ENCODE measurements around the gene BIRC6. TPM values are rescaled to one million over a fixed set of nuclear protein-coding genes. Genes with fewer than 3 reads are reported as not detected.

Gene BIRC6
- polyA plus RNA-seq, 2 of the 4 experiments (the other 2 are of a cell fraction): 21.0 to 111 TPM

GRCh38 chr2:32594573-32594972, 237.8 kb downstream of the BIRC6 start:
- H3K9me3 ChIP-seq: no peaks in the 10 kb centered on the region
- WGBS (ENCODE audit: missing lambda C conversion rate): 93% methylated on average over 3 of the region's 3 CpGs
- ChIA-PET POLR2A (no interaction called here), CTCF (no interaction called here)
- H3K4me3 ChIP-seq: no peak overlapping the region
- TF ChIP-seq FOSB (CRISPR knock-in tag; IDR thresholded peaks at IDR 0.05): no peak
- TF ChIP-seq KDM1A (IDR thresholded peaks at IDR 0.05; ENCODE audit: low read depth): no peak
- TF ChIP-seq RCOR1 (IDR thresholded peaks at IDR 0.05; ENCODE audit: low read depth, low read length): no peak
- TF ChIP-seq SMC3 (IDR thresholded peaks at IDR 0.05): no peak
- no peak for TF ChIP-seq SREBF2 (IDR thresholded peaks at IDR 0.05)
- TF ChIP-seq PBX3 (IDR thresholded peaks at IDR 0.05): no peak
- no peak for TF ChIP-seq EP300 (IDR thresholded peaks at IDR 0.05)
- TF ChIP-seq FOXS1 (CRISPR knock-in tag; IDR thresholded peaks at IDR 0.05): no peak
- no peak for TF ChIP-seq USF2 (IDR thresholded peaks at IDR 0.05)
- H3K27ac ChIP-seq: no peak overlapping the region
- FAIRE-seq (no peak), DNase-seq (ENCODE audit: low read depth in 1 of 2, low spot score in 1 of 2) (no peak), ATAC-seq (no peak)
- no peak overlapping the region for H3K4me2 ChIP-seq
- H3K4me1 ChIP-seq: no peaks in the 10 kb centered on the region

- H3K4me1 ChIP-seq: no peaks in the 10 kb centered on the region
- no peak overlapping the region for H3K4me3 ChIP-seq
- no peak for FAIRE-seq
- WGBS (ENCODE audit: missing lambda C conversion rate): 92% methylated on average over 2 of the region's 2 CpGs
- TF ChIP-seq EP300 (IDR thresholded peaks at IDR 0.05): no peak
- TF ChIP-seq POLR2A (IDR thresholded peaks at IDR 0.05; ENCODE audit: low read length): no peak
- no peak for TF ChIP-seq HOXB13 (CRISPR knock-in tag; IDR thresholded peaks at IDR 0.05; ENCODE audit: low read depth)
- no peak for TF ChIP-seq FOSB (CRISPR knock-in tag; IDR thresholded peaks at IDR 0.05)
- no peak for TF ChIP-seq USF2 (IDR thresholded peaks at IDR 0.05)
- no peak for TF ChIP-seq JUN (IDR thresholded peaks at IDR 0.05)
- no peak for TF ChIP-seq ZFP36 (IDR thresholded peaks at IDR 0.05; ENCODE audit: borderline replicate concordance, partially characterized antibody)
- TF ChIP-seq EHF (CRISPR knock-in tag; IDR thresholded peaks at IDR 0.05): no peak
- no peak for TF ChIP-seq BHLHE40 (IDR thresholded peaks at IDR 0.05; ENCODE audit: low read depth, low read length)
- TF ChIP-seq NR3C1 (IDR thresholded peaks at IDR 0.05): no peak
- no peak for TF ChIP-seq PBX3 (IDR thresholded peaks at IDR 0.05)
- no peak for TF ChIP-seq RCOR1 (IDR thresholded peaks at IDR 0.05; ENCODE audit: low read depth, low read length)
- TF ChIP-seq HDAC2 (IDR thresholded peaks at IDR 0.05): no peak
- no peak for TF ChIP-seq FOXS1 (CRISPR knock-in tag; IDR thresholded peaks at IDR 0.05)
- no peak for TF ChIP-seq NPAS2 (CRISPR knock-in tag; IDR thresholded peaks at IDR 0.05; ENCODE audit: borderline replicate concordance)
- TF ChIP-seq CTCF (IDR thresholded peaks at IDR 0.05): no peak
- TF ChIP-seq ATOH8 (CRISPR knock-in tag; IDR thresholded peaks at IDR 0.05; ENCODE audit: low read depth): no peak
- no peak for TF ChIP-seq RFX5 (IDR thresholded peaks at IDR 0.05)
- TF ChIP-seq SMC3 (IDR thresholded peaks at IDR 0.05): no peak
- TF ChIP-seq CEBPB (IDR thresholded peaks at IDR 0.05): no peak
- no peak overlapping the region for H3K4me2 ChIP-seq
- POLR2A ChIA-PET: no interaction called here
- CTCF ChIA-PET: no interaction called here
- H3K27ac ChIP-seq: no peak overlapping the region
- no peak for DNase-seq (ENCODE audit: low read depth in 1 of 2, low spot score in 1 of 2)
- peak in 1 of 2 experiments; percentile 38; a peak in 1 of 6 replicates for ATAC-seq
- no peaks in the 10 kb centered on the region for H3K9me3 ChIP-seq
Observed at GRCh38 chr2:32611366-32611765, 254.5 kb downstream of the BIRC6 start.
